B cell (primary cell): ENCODE data around the gene CENPM.

Source experiments
- EZH2 ChIP-seq: IDR thresholded peaks from 2 replicates; pipeline ENCODE4 v1.6.1; 2012; ENCODE audit warnings: borderline replicate concordance, low read depth, mild to moderate bottlenecking, moderate library complexity, low read length; ENCODE audit not compliant: insufficient read depth, poor library complexity, severe bottlenecking
- TF ChIP-seq, protein P1 (sequence below): fragments of 200-600 bp; IDR thresholded peaks from one replicate; pipeline ENCODE4 v1.8.0; 2022; ENCODE audit warnings: antibody characterized with exemption, mild to moderate bottlenecking

DNA sequence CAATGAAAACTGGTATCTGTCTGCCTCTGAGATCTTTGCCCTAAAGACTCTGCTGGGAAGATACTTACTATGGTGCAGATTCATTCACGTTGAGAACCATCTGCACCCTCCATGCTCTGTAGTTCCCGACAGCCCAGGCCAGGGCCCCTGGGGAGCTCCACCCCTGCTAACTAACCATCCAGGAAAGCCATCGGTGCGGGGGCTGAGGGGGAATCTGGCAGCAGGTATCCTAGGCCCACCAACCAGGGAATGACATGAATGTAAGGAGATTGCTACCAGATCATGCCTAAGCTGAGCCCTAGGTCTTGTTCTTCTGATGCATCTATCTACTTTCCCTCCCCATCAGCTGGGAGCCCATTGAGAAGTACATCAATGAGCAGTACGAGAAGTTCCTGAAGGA lies 40.3 kb upstream of the CENPM start:
- TF ChIP-seq, protein P1, sequence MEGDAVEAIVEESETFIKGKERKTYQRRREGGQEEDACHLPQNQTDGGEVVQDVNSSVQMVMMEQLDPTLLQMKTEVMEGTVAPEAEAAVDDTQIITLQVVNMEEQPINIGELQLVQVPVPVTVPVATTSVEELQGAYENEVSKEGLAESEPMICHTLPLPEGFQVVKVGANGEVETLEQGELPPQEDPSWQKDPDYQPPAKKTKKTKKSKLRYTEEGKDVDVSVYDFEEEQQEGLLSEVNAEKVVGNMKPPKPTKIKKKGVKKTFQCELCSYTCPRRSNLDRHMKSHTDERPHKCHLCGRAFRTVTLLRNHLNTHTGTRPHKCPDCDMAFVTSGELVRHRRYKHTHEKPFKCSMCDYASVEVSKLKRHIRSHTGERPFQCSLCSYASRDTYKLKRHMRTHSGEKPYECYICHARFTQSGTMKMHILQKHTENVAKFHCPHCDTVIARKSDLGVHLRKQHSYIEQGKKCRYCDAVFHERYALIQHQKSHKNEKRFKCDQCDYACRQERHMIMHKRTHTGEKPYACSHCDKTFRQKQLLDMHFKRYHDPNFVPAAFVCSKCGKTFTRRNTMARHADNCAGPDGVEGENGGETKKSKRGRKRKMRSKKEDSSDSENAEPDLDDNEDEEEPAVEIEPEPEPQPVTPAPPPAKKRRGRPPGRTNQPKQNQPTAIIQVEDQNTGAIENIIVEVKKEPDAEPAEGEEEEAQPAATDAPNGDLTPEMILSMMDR, result no peak
- no peak for TF ChIP-seq EZH2
